DND-41 (cell line): Measurements from ENCODE around the gene SLC10A1.

ENCODE experiments used
- EZH2 ChIP-seq: IDR thresholded peaks from 3 replicates; pipeline ENCODE4 v1.6.1; 2012; ENCODE audit warnings: borderline replicate concordance, low read depth, mild to moderate bottlenecking, moderate library complexity, low read length, inconsistent platforms; ENCODE audit not compliant: severe bottlenecking
- TF ChIP-seq, protein P1 (sequence below): IDR thresholded peaks from 2 replicates; pipeline ENCODE4 v1.5.1; 2012; ENCODE audit warnings: borderline replicate concordance, low read length, moderate library complexity, mild to moderate bottlenecking; ENCODE audit not compliant: poor library complexity, severe bottlenecking; ENCODE audit errors: extremely low read depth

DNA sequence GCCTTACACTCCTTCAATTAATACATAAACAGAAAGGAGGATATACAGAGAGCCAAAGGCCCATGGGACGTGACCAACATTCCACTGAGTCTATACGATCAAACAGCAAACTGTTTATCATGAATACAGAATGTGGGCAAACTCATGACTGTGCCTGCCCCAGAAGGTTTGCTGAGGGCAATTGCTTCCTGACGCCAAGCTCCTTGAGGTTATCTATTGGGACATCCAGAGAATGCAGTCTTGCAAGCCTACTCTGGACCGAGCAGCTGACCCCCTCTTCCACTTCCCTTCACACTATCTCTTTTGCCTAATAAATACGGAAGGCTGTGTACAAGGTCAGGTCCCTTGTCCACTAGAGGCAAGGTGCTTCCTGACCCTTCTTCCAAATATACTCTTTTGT lies 18.5 kb upstream of the SLC10A1 start:
- TF ChIP-seq, protein P1, sequence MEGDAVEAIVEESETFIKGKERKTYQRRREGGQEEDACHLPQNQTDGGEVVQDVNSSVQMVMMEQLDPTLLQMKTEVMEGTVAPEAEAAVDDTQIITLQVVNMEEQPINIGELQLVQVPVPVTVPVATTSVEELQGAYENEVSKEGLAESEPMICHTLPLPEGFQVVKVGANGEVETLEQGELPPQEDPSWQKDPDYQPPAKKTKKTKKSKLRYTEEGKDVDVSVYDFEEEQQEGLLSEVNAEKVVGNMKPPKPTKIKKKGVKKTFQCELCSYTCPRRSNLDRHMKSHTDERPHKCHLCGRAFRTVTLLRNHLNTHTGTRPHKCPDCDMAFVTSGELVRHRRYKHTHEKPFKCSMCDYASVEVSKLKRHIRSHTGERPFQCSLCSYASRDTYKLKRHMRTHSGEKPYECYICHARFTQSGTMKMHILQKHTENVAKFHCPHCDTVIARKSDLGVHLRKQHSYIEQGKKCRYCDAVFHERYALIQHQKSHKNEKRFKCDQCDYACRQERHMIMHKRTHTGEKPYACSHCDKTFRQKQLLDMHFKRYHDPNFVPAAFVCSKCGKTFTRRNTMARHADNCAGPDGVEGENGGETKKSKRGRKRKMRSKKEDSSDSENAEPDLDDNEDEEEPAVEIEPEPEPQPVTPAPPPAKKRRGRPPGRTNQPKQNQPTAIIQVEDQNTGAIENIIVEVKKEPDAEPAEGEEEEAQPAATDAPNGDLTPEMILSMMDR: no peak
- no peak for TF ChIP-seq EZH2
